T-helper 2 cell treated with Interferon-gamma antibody and Interleukin-4, amounts not matched to agents 5 μg/mL and 100 μg/mL, for 36 hours (primary cell): Measurements from ENCODE around the gene PGPEP1.
A peak's percentile ranks its signal among the peaks of the same experiment; 100 is the strongest.

Experiments used
- DNase-seq: peaks from one replicate; pipeline ENCODE4 v3.0.0; 2021; ENCODE audit warnings: low spot score
- H3K27ac Mint-ChIP-seq: one replicate; pipeline ENCODE4 v1.8.0; 2021; ENCODE audit warnings: mild to moderate bottlenecking, mixed read lengths
- H3K27me3 Mint-ChIP-seq: one replicate; pipeline ENCODE4 v1.8.0; 2021; ENCODE audit warnings: low read depth, mixed read lengths
- H3K36me3 Mint-ChIP-seq: one replicate; pipeline ENCODE4 v1.8.0; 2021; ENCODE audit warnings: low read depth, mixed read lengths
- H3K4me1 Mint-ChIP-seq: one replicate; pipeline ENCODE4 v1.8.0; 2021; ENCODE audit warnings: low read depth, mixed read lengths
- H3K4me3 Mint-ChIP-seq: one replicate; pipeline ENCODE4 v1.8.0; 2022; ENCODE audit warnings: mild to moderate bottlenecking, moderate library complexity, mixed read lengths
- H3K9me3 Mint-ChIP-seq: one replicate; pipeline ENCODE4 v1.8.0; 2021; ENCODE audit warnings: mixed read lengths

Gene PGPEP1

DNA sequence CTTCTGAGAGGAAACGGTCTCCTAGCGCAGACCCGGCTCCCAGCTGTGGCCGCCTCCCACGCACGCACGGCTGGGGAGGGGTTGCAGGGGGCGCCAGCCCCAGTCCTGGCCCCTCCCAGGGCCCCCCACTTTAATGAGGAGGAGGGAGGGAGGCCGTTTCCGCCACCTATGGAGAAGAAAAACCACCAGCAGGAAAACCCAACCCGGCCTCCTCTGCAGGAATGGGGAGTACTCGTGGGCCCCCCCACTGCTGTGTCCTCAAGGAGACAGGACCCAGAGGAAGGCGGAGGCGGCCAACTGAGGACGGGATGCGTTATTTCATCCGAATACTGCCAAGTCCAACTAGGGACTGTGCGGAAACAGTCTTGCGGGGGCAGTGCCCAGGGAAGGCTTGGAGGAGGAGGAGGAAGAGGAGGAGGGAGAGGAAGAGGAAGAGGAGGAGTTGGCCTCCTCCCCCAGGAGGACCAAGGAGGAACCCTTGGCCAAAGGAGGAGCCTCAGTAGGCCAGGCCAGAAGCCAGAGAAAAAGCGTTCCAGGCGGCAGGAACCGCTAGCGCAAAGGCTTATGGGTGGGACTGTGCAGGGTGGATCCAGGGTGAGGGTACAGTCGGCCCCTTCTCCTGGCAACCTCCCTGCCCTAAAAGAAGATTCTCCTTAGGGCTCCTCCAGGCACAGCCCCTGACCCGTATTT, 74.9 kb downstream of the PGPEP1 start:
- Mint-ChIP-seq H3K4me1 (peaks cover 45% of the 10 kb centered on the region), H3K4me3 (peak overlapping the region; percentile 73), H3K36me3 (peaks cover 2% of the 10 kb centered on the region), H3K27me3 (no peaks in the 10 kb centered on the region), H3K27ac (peak overlapping the region; percentile 82), H3K9me3 (no peaks in the 10 kb centered on the region)
- DNase-seq, result no peak

GRCh38 chr19:18416778-18417249, 76.4 kb downstream of the PGPEP1 start:
- Mint-ChIP-seq H3K4me3 (peak overlapping the region; percentile 83), H3K9me3 (no peaks in the 10 kb centered on the region), H3K27ac (peak overlapping the region; percentile 92), H3K27me3 (no peaks in the 10 kb centered on the region), H3K4me1 (peaks cover 52% of the 10 kb centered on the region), H3K36me3 (peaks cover 3% of the 10 kb centered on the region)
- DNase-seq, result peak; percentile 65

DNA sequence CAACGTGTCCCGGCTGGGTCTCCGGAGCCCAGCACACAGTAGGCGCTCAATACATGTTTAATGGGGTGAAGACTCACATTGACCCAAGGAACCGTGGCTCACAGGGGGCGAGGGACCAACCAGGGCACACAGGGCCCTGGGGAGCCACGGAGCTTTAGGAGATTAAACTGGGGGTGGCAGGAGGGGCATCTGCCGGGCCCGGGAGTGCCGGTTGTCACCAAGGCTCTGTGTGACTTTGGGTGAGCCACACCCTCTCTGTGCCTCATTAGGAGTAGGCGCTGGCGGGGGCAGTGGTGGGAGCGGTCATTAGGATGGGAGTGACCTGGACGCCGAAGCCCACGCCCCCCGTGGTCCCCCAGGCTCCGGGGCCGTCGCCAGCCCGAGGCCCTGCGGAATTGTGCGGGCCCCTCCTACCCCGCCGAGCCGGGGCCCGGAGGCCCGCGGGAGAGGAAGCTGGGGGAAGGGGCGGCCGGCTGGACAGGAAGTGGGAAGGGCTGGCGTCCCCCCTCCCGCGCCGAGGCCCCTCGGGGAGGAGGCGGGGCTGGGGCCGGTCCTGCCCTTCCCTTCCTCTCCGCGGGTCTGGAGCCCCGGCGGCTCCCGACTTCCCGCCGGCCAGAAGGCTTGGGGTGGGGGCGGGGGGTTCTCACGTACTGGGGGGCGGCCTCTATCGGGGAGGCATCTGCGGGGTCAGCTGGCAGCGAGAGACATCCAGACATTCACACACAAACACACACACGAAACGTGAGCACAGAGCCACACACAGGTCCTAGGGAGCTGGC, 77.0 kb downstream of the PGPEP1 start:
- H3K27ac Mint-ChIP-seq, result peak overlapping the region; percentile 92
- H3K9me3 Mint-ChIP-seq, result no peaks in the 10 kb centered on the region
- no peaks in the 10 kb centered on the region for H3K27me3 Mint-ChIP-seq
- peak; percentile 61 for DNase-seq
- peaks cover 57% of the 10 kb centered on the region for H3K4me1 Mint-ChIP-seq
- H3K4me3 Mint-ChIP-seq, result peak overlapping the region; percentile 83
- H3K36me3 Mint-ChIP-seq, result peaks cover 4% of the 10 kb centered on the region

DNA sequence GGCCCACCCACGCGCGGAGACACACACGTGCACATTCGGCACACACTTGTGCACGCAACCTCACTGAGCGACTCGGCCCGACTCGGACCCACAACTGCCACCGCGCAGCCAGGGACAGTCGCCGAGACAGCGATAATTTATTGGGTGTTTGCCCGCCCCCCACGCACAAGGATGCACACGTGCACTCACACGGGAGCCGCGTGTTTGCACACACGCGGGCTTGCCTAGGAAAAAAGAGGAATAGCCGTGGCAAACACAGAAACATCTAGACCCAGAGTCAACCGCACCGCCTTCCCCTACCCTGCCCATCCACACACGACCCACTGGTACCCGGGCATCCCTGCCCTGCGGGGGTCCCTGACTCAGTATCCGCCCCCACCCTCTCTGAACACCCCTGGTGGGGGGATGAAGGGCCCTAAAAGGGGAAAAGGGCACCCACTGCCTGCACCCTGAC, 77.7 kb downstream of the PGPEP1 start:
- H3K27ac Mint-ChIP-seq, result peak overlapping the region; percentile 88
- peaks cover 10% of the 10 kb centered on the region for H3K36me3 Mint-ChIP-seq
- H3K27me3 Mint-ChIP-seq, result no peaks in the 10 kb centered on the region
- H3K4me3 Mint-ChIP-seq, result peak overlapping the region; percentile 81
- peaks cover 63% of the 10 kb centered on the region for H3K4me1 Mint-ChIP-seq
- DNase-seq, result no peak
- no peaks in the 10 kb centered on the region for H3K9me3 Mint-ChIP-seq

- Mint-ChIP-seq H3K9me3 (no peaks in the 10 kb centered on the region), H3K4me3 (peak overlapping the region; percentile 81), H3K27ac (peak overlapping the region; percentile 88), H3K36me3 (peaks cover 12% of the 10 kb centered on the region), H3K27me3 (no peaks in the 10 kb centered on the region), H3K4me1 (peaks cover 66% of the 10 kb centered on the region)
- DNase-seq, result no peak
Observed at GRCh38 chr19:18418483-18419194, 78.2 kb downstream of the PGPEP1 start.

GRCh38 chr19:18419195-18419698, 78.8 kb downstream of the PGPEP1 start, which contains the start of gene SSBP4:
SSBP4 (plus strand) TSS chr19:18419398; CDS start chr19:18419649, 251 bp downstream.
- peaks cover 12% of the 10 kb centered on the region for H3K36me3 Mint-ChIP-seq
- peak within 1 kb of the TSS; percentile 94 for H3K27ac Mint-ChIP-seq
- H3K27me3 Mint-ChIP-seq, result no peaks in the 10 kb centered on the region
- no peaks in the 10 kb centered on the region for H3K9me3 Mint-ChIP-seq
- DNase-seq, result peak; percentile 84
- H3K4me3 Mint-ChIP-seq, result peak within 1 kb of the TSS; percentile 98
- H3K4me1 Mint-ChIP-seq, result peaks cover 66% of the 10 kb centered on the region
